HG03558 (cell line): ENCODE measurements around the gene RYR2.
"Not testable (repeated sequence)": the region's sequence is repeated elsewhere in the genome, so short reads cannot be mapped to it uniquely, and the experiment has no call there.

Source experiments
- ATAC-seq: cut with Tn5 transposase; IDR thresholded peaks from one replicate; pipeline ENCODE4 v1.9.1; 2021; ENCODE audit warnings: moderate number of reproducible peaks; ENCODE audit not compliant: unreplicated experiment; ENCODE audit errors: extremely low read depth

The RYR2 gene

DNA sequence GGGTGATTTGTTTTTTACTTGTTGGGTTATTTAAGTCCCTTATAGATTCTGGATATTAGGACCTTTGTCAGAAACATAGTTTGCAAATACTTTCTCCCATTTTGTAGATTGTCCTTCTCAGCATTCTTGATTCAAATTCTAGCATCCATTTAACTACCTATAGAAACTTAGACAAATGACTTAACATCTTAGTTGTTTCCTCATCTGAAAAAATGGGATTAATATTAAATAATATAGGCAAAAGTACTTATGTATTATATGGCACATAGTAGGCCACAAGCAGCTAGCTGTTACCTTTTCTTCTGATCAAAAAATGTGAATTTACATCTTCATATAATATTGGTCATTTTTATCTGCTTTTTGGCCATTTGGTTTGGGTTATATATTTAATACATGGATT, 541.3 kb downstream of the RYR2 start:
- ATAC-seq: no peak

DNA sequence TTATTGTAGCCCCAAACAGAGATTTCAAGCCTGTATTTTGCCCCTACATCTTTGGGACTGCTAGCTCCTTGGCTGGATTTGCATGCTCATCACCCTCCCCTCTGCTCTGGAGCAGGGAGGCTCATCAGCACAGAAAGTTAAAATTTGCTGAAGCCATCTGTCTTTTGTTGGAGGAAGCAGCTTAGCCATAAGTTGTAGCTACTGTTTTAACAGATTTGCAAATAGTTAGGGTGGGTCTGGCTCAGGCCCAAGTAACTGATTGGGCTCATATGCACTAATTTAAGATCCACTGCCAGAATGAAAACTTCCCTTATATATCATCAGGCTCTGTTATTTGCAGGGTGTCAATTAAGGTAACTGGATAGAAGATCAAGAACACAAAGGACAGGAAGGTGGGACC, 541.8 kb downstream of the RYR2 start:
- no peak for ATAC-seq

DNA sequence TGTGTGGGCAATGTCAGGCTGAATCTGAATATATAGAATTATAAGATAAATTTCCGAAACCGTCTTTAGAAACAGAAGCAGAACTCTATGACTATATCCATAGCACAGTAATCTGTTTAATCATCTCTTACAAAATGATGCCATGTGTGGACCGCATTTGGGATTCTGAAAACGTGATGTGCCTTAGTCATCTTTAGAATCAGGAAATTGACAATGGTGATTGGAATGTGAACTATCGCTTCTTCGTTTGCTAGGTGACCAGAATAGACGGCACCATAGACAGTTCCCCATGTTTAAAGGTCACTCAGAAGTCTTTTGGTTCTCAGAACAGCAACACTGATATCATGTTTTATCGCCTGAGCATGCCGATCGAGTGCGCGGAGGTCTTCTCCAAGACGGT, 548.4 kb downstream of the RYR2 start:
- ATAC-seq: no peak

DNA sequence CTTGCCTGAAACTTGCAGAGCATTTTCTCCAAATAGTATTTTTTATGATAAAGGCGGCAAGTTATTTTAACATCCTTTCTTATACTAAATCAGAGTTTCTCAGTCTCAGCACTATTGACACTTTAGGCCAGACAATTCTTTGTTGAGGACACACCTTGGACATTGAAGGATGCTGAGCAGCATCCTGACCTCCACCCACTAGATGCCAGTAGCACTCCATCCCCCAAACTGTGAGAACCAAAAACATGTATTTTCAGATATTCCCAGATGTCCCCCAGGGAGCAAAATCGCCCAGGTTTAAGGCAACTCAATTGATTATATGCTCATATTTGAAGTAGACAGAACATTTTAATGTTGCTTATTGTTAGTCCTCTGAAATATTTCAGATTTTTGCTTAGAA, 549.4 kb downstream of the RYR2 start:
- no peak for ATAC-seq

DNA sequence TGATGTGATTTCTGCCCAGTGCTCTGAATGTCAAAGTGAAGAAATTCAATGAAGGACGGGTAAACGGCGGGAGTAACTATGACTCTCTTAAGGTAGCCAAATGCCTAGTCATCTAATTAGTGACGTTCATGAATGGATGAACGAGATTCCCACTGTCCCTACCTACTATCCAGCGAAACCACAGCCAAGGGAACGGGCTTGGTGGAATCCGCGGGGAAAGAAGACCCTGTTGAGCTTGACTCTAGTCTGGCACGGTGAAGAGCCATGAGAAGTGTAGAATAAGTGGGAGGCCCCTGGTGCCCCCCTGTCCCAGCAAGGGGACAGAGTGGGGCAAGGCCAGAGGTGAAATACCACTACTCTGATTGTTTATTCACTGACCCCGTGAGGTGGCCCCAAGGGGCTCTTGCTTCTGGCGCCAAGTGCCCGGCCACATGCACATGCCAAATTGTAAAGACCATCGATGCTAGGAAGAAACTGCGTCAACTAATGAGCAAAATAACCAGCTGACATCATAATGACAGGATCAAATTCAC, 561.1 kb downstream of the RYR2 start:
- not testable (repeated sequence) for ATAC-seq

DNA sequence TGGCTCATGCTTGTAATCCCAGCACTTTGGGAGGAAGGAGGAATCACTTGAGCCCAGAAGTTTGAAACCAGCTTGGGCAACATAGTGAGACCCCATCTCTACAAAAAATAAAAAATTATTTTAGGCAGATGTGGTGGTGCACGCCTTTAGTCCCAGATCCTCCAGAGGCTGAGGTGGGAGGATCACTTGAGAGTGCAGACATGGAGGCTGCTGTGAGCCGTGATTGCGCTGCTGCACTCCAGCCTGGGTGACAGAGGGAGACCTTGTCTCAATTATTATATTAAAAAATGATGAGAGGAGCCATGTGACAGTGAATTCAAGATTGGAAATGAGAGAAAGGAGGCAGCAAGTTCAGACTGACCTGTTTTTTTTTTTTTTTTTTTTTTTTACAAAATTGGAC, 566.4 kb downstream of the RYR2 start:
- no peak for ATAC-seq

DNA sequence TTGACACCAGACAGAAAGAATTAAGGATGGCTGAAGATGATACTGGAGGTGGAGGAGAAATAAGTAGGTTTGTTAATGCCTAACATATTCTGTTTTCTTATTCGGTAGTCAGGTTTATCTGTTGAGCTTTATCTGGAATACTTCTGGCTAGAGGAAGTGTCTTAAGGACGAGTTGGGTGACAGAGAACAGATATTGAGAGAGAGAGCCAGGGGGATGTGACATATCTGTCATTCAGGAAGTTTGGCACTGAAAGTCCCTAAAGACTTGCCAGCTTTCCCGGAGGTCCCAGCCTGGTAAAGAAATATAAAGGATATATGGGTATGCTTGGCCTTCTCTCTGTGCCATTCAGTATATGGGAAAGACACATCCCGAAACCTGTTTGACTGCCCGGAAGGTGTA, 568.2 kb downstream of the RYR2 start:
- no peak for ATAC-seq

DNA sequence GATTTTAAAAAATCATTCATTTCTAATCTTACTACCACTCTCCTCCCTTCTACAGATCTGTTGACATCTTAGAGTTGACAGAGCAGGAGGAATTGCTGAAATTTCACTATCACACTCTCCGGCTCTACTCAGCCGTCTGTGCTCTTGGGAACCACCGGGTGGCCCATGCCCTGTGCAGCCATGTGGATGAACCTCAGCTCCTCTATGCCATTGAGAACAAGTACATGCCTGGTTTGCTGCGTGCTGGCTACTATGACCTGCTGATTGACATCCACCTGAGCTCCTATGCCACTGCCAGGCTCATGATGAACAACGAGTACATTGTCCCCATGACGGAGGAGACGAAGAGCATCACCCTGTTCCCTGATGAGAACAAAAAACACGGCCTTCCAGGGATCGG, 572.0 kb downstream of the RYR2 start:
- ATAC-seq: no peak

DNA sequence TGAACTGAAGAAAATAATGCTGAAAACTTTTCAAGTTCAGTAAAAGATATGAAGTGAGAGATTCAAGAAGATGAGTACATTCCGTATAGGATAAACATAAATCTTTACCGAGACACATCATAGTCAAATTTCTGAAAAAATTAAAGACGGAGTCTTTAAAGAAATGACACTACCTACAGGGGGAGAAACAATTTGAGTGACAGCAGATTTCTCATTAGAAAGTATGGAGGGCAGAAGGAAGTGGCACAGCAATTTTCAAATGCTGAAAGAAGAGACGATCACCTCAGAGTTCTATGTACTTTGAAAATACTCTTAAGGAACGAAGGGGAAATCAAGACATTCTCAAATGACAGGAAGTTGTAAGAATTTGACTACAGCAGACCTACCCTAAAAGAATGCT, 577.6 kb downstream of the RYR2 start:
- no peak for ATAC-seq

DNA sequence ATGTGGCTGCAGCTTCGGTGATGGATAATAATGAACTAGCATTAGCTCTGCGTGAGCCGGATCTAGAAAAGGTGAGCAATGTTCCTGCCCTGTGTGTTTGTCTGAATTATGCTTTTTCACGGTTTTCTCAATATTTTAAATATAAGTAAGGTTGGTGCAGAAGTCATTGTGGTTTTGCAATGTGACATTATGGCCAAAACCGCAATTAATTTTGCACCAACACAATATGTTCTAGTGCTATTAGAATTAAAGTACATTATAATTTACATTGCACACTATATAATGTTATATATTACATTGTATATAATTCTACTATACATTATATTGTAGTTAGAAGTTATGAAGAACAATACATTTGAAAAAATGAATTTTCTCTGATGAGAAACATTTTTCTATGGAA, 592.9 kb downstream of the RYR2 start:
- no peak for ATAC-seq

DNA sequence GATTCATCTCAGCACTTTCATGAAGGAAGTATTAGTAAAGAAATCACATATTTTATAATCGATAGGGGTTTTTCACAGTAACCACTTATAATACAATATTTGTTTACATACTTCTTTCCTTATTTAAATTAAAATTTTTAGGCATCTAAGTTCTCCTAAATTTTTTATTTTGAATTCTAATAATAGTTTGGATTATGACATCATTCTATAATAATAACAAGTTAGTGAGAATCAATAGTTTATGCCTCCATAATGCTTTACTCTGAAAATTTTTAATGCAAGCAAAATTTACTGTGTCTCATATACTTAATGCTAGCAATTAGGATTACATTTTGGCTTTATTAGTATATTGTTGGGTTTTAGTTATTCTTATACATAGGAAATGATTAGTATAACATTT, 596.6 kb downstream of the RYR2 start:
- ATAC-seq: no peak

DNA sequence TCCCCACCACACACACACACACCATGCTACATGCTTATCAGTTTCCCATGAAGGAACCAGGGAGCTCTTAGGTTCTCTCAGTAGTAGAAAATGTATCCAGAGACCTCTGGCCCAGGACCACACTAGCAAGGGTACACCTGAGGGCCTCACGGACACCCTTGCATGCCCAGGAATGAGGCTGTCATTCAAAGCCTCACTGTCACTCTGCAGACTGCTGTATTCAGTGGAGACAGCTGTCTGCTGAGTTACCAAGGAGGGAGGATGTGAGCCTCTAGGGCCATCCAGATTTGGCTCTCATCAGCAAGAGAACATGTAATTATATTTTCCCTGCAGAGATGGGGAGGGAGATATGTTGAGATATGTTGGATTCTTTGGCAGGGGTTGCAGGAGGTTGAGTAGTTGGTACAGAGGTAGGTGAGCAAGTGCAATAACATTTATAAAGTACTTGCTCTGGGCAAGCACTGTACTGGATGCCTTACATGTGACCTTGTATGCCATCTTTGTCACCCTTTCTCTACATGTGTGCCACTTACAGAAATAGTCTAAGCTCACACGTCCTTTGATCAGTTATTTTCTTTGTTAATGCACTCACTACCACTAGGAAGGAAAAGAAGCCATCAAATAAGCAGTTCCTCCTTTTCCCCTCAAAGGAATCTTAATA, 598.2 kb downstream of the RYR2 start:
- no peak for ATAC-seq

DNA sequence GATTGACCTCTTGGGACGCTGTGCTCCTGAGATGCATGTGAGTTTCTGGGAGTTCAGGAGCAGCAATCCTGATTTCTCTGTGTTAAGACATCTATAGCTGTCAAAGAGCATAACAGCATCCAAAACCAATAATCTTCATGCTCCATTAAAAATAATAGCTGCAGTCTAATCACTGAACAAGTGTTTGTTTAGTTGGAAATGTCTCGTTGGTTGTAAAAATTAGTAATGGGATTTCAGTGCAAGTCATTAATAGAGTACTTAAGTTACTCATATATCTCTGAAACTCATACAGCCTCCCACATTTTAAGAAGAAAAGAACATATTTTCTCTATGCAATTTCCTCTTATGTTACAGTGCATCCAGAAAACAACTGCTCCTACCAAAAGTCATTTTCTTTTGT, 599.0 kb downstream of the RYR2 start:
- ATAC-seq: no peak

DNA sequence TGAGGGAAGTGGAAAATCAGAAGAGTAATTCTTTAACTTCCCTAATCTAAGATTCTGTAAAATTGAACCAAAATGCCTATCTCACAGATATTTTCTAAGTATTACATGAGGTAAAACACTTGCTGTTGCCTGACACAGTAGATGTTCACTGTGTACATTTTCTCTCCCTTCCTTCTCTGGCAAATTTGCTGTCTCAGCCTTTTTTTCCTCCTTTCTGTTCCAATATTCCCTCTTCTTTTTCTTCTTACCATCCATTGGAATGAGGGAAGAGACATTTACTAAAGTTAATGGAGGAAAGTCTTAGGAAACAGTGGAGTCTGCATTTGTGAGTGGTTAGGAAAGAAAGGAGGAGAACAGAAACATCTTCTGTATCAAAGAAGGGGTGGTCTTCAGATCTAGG, 608.8 kb downstream of the RYR2 start:
- no peak for ATAC-seq

DNA sequence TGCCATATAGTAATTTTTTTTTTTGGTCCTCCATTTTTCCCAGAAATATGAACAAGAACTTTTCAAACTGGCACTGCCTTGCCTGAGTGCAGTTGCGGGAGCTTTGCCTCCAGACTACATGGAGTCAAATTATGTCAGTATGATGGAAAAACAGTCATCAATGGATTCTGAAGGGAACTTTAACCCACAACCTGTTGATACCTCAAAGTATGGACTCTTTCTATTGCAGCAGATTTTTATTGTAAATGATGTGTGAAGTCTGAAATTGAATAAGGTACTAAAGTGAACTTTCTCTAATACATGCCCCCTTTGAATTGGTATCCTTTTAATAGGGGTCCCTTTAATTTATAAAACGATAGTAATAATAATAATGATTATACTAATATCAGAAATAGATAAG, 613.8 kb downstream of the RYR2 start:
- no peak for ATAC-seq

DNA sequence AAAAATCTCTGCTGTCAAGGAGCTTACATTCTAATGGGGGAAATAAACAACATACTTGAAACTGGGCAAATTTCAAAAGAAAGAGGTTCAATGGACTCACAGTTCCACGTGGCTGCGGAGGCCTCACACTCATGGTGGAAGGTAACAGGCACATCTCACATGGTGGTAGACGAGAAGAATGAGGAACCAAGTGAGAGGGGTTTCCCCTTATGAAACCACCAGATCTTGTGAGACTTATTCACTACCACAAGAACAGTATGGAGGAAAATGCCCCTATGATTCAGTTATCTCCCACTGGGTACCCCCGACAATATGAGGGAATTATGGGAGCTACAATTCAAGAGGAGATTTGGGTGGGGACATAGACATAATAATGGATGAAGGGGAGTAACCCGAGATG, 622.4 kb downstream of the RYR2 start:
- no peak for ATAC-seq

DNA sequence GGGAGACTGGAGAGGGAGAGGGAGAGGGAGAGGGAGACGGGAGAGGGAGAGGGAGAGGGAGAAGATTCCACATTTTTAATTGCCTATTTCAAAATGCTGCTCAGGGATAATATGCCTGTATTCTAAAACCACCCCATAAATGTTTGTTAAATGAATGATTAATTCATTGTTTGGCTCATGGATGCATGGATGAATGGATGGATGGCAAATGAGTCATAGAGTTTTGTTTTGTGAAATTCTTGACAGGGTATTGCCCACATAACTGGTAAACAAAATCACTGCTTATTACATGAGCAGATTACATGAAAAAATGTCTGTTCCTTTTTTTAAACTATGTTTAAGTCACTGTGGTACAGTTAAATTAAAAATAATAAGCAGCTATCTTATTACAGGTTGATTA, 628.3 kb downstream of the RYR2 start:
- no peak for ATAC-seq

DNA sequence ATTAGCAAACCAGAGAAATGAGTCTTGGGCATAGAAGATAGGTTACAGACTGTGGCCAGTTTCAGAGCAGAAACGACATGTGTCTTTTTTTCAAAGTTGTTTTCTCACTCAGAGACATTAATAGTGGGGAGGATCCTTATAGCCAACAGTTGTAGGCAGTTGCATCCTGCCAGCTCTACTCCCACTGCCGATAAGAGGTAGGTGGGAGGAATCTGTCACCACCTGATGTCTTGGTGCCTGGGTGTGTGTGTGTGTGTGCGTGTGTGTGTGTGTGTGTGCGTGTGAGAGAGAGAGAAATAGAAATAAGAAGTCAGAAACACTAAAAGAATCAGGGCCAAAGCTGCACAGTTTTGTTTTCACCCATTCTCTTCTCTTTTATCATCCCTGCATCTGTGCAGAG, 629.3 kb downstream of the RYR2 start:
- ATAC-seq: no peak

DNA sequence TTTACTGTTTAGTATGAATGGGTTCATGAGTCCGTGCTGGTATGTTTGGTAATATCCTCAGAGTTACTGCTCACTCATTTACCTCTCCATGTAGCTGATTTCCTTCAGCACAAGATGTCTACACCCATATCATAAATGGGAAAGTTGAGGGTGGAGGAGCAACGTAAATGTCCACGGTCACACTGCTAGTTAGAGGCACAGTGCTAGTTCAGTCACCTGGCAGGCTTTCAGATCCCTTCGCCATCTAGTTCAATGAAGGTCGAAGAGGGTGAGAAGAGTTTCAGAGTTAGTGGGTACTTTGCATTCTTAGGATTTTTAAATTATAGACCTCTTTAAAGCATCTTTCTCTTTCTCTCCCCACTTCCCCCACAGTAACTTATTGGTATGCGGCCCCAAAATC, 630.0 kb downstream of the RYR2 start:
- ATAC-seq: no peak

DNA sequence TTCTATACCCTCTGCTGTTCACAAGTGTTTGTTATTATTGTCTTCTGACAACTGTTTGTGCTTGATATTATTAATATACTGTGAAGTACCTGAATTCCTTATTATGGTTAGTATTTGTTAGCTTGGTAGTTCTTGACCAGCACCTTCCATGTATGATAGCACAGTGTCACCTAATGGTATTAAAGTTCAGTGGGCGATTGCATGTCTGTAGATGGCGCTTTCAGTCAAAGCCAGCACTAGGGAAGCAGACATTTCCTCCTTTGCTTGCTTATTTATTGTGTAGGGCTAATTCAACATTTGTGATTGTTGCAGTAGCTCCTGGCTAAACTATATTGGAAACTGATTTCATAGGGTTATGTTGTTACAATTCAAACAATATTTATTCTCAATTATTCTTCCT, 630.8 kb downstream of the RYR2 start:
- no peak for ATAC-seq

DNA sequence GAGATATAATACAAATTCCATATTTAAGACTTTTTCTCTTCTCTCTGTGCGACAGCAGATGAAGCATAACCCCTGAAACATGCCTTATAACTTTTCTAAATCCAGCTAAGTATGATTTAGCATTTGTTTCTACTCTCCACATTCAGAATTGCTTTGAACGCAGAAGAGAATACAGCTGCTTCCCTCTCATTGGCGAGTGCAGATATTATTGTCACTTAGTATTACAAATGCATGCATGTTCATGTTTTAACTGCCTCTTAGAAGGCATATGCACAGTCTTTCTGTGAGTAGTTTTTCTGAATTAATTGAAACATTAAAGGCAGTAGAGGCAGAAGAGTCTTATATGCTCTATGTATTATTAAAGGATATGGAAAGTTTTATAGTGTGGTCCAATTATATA, 631.6 kb downstream of the RYR2 start:
- ATAC-seq: no peak

DNA sequence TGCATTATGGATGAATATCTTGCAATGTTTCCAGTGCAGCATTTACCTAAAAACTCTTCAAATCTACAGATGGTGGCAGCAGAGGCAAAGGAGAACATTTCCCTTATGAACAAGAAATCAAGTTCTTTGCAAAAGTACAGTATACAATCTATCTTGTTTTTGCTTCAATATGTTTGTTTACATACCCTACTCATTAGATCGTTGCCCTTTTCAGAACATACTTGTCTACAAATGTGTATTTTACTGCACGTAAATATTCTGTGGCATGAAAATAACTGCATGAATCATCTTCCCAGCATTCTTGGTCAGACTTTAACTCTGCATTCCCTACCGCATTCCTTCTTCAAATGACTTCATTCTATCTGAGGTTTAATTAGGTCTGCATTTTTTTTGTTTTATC, 636.0 kb downstream of the RYR2 start:
- no peak for ATAC-seq

DNA sequence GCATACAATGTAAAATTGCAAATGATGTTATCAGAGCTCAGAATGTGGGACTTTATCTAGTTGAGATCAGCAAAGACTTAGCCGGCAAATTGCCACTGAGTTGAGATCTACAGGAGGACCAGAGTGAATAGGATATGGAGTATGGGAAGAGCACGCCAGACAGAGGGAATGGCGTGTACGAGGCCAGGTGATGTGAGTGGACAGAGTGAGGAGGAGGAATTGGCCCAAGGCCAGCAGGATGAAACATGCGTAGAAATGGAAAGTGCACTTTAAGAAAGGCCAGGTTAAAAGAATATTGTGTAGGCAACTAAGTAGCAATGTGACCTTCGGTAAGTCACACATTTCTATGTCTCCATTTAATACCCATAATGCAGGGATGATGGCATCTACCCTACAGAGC, 637.7 kb downstream of the RYR2 start:
- ATAC-seq: no peak
